HUDEP-2 (cell line): Measurements from ENCODE around the gene ZNF579.
"Not testable (repeated sequence)": the region's sequence is repeated elsewhere in the genome, so short reads cannot be mapped to it uniquely, and the experiment has no call there.

Source experiments
- DNase-seq, 76 experiments: peaks; one replicate each; lab custom pipeline; 2025; ENCODE audit not compliant: unreplicated experiment in 76 of 76; lab: John Stamatoyannopoulos, UW

ZNF579 gene

GRCh38 chr19:55544776-55545439 is 35.7 kb downstream of the ZNF579 start:
- DNase-seq = no peak

- no peak for DNase-seq
These were observed 36.6 kb downstream of the ZNF579 start for GRCh38 chr19:55544014-55544413.

- DNase-seq = no peak
These were observed 37.1 kb downstream of the ZNF579 start for GRCh38 chr19:55543567-55543966.

DNA sequence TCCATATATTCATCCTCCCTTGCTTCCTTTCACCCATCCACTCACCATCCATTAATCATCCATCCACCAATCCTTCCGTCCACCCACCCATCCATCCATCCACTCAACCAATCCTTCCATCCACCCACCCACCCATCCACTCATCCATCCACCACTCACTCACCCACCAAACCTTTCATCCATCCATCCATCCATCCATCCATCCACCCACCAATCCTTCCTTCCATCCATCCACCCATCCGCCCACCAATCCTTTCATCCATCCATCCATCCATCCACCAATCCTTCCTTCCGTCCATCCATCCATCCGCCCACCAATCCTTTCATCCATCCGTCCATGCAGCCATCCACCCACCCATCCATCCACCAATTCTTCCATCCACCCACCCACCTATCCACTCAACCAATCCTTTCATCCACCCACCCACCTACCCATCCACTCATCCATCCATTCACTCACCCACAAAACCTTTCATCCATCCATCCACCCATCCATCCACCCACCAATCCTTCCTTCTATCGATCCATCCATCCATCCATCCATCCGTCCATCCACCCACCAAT is 38.3 kb downstream of the ZNF579 start:
- no peak for DNase-seq

DNA sequence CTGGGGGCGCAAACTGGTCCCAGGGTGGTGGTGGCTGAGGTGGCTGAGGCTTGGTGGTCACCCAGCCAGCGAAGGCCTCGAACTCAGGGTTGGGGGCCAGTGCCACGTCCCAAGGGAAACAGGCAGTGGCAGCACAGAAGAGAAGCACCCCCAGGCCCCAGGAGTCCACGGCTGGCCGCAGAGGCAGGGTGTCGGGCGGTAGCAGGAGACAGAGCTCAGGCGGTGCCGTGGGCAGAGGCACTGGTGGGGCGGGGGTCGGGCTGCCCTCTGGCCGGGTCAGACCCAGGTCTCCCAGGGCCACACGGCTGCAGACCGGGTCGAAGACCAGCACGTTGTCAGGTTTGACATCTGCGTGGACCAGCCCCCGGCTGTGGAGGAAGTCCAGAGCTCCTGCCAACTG is 39.6 kb downstream of the ZNF579 start:
- DNase-seq = no peak

- no peak for DNase-seq
These were observed 40.0 kb downstream of the ZNF579 start for GRCh38 chr19:55540619-55541018.

- DNase-seq = no peak
These were observed 41.3 kb downstream of the ZNF579 start for GRCh38 chr19:55539090-55539984.

- DNase-seq = no peak
These were observed 42.5 kb downstream of the ZNF579 start for GRCh38 chr19:55538132-55538531.

- no peak for DNase-seq
These were observed 42.9 kb downstream of the ZNF579 start for GRCh38 chr19:55537741-55538111.

DNA sequence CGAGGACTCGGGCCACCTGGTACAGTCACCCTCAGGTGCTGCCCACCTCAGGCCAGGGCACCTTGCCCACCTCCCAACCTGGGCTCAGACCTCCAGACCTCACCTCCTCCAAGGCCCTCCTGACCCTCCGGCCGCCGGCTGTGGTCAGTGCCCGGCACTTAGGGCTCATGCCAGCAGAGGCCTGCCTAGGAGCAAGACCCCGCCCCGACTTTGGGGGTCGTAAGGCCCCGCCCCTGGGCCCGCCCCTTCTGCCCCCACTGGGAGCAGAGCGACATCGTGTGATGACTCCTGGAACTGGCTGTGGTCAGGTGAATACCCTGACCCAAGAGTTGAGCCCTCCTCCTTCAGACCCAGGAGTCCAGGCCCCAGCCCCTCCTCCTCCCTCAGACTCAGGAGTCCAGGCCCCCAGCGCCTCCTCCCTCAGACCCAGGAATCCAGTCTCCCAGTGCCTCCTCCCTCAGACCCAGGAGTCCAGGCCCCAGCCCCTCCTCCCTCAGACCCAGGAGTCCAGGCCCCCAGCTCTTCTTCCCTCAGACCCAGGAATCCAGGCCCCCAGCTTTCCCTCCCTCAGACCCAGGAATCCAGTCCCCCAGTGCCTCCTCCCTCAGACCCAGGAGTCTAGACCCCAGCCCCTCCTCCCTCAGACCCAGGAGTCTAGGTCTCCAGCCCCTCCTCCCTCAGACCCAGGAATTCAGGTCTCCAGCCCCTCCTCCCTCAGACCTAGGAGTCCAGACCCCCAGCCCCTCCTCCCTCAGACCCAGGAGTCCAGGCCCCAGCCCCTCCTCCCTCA is 43.5 kb downstream of the ZNF579 start, which contains the start of gene SBK2:
SBK2 (minus strand) TSS at position 183 of the 790 bp plus-strand sequence. CDS start 839 bp downstream, outside the sequence.
- DNase-seq = no peak

- DNase-seq = no peak
These were observed 44.3 kb downstream of the ZNF579 start for GRCh38 chr19:55536366-55536765.

- no peak for DNase-seq
These were observed 44.7 kb downstream of the ZNF579 start for GRCh38 chr19:55535965-55536350.

GRCh38 chr19:55535173-55535964 is 45.3 kb downstream of the ZNF579 start:
- no peak for DNase-seq

DNA sequence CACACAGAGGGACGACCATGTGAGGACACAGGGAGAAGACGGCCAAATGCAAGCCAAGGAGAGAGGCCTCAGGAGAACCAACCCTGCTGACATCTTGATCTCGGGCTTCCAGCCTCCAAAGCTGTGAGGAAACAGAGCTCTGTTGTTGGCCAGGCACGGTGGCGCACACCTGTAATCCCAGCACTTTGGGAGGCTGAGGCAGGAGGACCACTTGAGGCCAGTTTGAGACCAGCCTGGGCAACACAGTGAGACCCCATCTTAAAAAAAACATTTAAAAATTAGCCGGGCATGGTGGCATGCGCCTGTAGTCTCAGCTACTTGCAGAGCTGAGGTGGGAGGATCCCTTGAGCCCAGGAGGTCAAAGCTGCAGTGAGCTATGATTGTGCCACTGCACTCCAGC is 46.4 kb downstream of the ZNF579 start:
- not testable (repeated sequence) for DNase-seq

DNA sequence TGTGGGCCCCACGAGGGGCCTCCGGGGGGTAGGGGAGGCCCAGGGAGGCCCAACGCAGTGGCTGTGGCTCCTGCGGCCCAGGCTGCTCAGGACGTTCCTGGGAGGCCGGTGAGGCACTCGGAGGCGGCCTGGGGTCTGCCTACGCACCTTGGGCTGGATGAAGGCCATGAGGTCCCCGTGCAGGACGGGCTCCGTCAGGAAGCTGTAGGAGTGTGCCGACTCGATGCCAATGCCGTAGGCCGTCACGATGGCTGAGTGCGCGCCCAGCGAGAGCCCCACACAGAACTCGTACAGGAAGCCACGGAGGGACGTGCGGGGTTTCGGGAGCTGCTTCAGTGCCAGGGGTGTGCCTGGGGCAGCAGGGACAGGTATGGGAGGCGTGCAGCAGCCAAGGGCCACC is 49.7 kb downstream of the ZNF579 start:
- DNase-seq = no peak

DNA sequence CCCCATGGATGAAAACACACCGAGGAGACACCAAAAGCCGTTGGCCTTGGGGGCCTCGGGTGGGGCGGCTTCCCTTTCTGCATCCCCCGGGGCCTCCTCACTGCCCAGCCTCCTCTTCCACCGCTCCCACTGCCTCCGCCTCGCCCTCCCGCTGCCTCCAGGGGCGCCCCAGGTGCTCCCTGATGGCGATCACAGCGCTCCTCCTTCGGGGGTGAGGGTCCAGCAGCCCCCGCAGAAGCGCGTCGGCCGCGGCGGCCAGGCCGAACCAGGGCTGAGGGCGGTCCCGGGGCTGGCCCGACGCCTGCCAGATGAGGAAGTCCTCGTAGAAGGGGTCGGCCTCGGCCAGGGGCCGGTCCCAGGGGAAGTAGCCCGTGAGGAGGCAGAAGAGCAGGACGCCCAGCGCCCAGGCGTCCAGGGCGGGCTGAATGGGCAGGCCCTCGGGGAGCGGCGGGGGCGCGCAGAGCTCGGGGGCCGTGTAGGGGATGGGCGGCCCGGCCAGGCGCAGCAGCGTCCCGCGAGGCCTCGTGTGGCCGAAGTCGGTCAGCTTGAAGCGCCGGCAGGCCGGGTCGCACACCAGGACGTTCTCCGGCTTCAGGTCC is 50.9 kb downstream of the ZNF579 start:
- no peak for DNase-seq

DNA sequence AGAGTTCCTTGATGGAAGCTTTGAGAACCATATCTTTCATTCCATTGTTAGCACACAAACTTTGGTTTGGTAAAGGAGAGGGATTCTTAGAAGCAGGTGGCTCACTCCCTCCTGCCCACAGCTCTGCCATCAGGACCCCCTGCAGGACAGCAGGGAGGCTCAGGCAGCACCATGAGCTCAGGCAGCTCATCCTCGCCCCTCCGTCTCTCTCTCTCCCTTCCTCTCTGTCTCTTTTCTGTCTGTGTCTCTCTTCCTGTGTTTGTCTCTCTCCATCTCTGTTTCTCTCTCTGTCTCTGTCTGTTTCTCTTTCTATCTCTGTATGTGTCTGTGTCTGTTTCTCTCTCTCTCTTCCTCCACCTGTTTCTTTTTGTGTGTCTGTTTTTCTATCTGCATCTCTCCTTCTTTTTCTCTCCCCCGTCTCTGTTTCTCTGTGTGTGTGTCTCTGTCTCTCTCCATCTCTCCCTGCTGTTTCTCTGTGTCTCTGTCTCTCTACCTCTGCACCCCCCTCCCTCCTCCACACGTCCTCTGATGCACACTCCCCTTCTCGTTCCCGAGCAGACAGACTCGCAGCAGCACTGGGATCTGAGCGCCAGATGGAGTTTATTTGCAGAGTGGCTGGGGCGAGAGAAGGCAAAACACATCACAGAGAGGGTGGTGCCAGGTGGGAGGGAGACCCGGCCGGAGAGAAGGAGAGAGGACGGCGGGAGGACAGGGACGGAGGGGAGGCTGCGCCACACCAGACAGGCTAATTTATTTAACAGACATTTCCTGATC is 52.4 kb downstream of the ZNF579 start:
- no peak for DNase-seq

GRCh38 chr19:55527197-55528029 is 53.2 kb downstream of the ZNF579 start:
- no peak for DNase-seq
